Stimulated activated CD8-positive, alpha-beta memory T cell treated with anti-CD3 and anti-CD28 coated beads, Interleukin-15, amount 100 ng/mL, for 4 hours (primary cell): ENCODE results near the gene PXDN.

ENCODE experiments used
- DNase-seq, 2 donors: peaks; one replicate each; pipeline ENCODE4 v3.0.0-alpha.2; 2020; ENCODE audit warnings: low read depth in 2 of 2

PXDN gene

DNA sequence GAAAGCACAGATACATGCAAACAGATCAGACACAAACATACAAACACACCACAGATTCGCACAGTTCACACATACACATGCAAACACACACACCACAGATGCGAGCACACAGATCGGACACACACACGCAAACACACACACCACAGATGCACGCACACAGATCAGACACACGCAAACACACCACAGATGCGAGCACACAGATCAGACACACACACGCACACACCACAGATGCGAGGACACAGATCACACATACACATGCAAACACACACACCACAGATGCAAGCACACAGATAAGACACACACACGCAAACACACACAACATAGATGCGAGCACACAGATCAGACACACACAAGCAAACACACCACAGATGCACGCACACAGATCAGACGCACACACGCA lies 149.0 kb downstream of the PXDN start:
- DNase-seq = no peak

DNA sequence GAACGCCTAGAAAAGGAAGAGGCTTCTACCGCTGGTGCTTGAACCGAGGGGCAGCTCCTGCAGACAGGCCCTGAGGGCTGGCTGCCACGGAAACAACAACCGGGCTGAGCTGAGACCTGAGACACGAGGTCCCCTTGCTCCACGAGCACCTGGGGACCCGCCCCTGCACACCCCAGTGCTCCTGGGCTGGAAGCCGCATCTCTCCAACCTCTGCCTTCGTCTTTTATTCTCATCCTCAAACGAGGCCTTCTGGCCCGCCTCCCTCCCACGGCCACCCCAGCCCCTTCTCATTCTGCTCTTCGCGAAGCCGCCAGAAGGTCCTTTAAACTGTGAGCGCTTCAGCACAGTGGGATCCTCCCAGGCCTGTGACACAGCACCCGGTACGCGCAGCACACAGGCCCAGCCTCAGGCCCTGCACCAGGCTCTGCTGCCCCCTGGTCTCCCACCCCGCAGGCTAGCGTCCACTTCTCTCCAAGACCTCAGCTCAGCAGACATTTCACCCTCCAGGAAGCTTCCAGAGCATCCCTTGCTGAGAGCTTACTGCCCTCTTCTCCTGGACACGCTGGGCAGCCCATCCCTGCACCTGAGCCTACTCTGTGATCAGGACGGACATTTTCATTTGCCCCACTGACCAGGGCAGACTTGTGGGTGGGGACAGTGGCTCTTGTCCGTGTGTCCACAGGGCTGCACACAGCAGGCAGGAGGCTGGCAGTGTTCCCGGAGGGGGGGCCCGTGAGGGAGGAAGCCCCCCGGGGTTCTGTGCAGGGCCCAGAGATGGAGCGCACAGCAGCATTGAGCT lies 149.7 kb downstream of the PXDN start:
- DNase-seq = no peak

DNA sequence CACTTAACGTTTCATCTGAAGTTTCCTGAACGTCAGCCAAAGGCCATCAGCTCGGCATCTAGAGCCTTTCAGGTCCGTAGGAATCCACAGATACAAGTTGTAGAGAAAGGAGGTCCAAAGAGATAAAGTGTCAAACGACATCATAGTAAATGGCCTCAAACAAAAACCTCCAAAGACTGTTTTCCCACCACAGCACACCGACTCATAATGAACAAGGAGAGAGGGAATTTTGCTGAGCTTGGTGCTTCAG lies 150.3 kb downstream of the PXDN start:
- no peak for DNase-seq

DNA sequence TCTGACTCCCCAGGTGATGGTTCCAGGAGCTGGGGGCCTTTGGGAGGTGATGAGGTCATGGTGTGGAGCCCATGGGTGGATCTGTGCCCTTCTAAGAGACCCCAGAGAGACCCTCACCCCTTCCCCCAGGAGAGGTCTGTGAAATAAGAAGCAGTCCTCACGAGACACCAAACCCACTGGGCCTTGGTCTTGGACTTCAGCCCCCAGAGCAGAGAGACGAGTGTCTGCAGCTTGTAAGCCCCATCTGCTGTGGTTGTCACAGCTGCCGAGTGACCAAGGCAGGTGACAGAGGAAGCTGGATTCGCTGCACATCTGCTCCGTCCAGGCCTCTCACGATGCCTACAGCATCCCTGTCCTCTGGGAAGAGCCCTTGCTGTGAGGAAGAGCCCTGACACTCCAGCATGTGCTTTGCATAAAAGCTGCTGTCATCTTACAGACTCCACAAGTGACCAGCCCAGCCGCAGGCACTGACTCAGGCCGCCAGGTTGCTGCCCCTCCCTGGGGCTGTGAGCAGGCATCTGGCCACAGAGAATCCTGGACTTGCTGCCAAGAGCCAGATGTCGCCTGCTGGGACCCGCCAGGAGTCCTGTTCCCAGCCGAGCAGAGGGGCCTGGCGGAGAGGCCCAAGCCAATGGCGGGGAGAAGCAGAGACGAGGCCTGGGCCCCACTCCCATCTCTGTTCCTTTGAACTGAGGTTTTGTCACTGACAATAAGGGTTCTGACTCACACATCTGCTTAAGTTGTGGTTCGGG lies 150.8 kb downstream of the PXDN start:
- DNase-seq = no peak

DNA sequence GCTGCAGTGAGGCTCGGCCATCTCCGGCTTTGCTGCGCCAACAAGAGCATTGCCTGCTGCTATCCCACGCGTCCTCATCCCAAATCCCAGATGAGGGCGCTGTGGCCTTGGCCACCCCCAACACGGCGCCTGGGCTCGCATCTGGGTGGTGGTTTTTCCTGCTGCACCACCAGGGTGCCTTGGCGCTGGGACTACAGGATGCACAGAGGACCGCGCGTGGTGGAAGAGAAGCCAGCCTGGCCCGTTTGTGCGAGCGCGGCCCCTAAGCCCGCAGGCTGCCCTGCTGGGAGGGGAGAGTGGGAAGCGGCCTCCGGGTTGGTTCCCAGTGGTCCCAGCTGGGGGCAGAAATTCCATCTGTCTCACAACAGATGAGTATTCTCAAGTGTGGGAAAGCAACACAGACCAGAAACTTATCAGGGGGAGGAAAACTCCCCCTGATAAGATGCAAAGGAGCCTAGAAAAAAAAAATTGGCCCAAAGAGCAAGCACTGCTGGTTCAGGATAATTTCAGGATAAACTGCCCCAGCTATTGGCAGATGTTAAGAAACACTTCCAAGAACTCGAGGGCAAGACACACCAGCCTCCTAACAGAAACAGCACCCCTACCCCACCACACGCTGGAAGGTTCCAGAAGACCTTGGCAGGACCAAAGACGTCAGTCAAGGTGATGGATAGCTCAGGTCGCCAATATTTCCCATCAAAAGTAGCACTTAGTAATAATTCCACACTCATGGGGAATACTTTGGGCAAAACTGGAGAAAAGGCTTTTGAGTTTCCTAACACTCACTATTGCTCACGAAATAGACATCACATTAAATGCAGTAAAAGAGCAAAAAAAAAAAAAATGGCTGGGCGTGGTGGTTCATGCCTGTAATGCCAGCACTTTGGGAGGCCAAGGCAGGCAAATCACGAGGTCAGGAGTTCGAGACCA lies 152.1 kb downstream of the PXDN start:
- DNase-seq = no peak

DNA sequence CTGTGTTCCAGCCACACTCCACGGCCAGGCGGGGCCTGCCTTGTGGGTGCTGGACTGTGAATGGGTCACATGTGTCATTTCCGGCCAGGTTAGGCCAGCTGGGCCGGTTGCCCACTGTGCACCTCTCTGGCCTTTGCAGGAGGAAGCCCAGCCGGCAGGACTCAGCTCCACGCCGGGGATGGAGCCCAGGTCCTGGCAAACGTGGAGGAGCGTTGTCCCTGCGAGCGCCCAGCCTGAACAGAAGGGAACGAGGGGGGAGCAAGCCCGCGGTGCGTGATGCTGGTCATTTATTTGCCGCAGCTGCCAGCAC lies 152.9 kb downstream of the PXDN start:
- no peak for DNase-seq

DNA sequence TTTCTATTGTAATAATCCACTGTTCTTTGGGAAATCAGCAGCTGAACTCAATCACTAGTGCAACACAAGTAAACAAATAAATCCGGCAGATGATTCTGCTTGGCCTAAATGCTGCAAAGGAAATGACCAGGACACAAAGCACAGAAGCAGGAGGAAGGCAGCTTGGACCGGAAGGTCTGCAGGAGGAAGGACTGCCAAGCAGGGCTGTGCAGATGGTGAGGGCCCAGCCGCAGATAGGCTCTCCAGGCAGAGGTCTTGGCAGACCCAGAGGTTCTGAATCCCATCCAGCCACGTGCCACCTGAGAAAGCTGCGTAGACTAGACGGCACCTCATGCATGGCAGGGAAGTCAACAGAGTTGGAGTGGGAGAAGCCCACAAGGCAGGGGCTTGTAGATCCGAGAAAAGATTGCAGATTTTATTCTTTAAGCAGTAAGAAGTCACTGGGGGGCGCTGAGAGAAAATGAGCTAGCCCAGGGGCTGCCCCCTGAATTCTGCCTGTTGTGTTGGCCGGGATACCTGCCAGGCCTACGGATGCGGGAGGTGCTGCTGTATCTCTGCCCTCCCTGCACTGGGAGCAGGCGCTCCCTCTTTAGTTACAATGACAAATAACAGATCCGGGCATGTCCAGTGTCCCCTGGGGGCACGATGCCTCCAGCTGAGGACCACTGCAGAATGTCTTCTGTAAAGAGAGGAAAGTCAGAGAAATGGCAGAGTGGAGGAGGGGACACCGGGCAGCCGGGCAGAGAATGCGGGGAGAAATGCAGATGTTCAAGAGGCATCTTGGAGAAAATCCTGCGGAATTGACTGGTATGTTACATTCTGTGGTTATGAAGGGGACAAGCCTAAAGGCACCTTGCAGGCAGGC lies 153.5 kb downstream of the PXDN start:
- DNase-seq = no peak

DNA sequence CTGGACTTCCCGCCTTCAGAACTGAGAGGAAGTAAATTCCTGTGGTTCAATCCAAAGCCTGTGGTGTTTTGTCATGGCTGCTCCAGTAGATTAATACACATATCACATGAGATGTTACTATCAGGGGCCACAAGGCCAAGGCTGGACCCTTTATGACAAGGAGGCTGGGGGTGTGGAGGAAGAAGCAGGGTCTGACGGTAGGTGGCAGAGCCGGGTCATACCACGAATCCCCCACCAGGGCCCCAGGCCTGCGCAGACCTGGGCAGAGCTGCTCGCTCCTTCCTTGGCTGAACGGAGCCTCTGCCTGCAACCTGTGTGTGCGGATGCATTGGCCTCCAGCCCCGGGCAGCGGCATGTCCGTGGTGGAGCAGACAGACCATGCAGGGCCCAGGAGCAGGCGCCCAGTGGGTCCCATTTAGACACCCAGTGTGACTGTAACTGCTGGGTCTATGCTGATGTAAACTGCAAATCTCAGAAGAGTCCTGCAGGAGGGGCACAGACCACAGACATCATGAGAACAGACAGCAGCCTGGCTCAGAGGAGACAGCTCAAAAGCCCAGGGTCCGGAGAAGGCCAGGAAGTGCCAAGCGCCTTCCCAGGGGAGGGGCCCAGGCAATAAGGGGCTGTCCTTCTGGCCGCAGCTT lies 155.2 kb downstream of the PXDN start:
- no peak for DNase-seq

DNA sequence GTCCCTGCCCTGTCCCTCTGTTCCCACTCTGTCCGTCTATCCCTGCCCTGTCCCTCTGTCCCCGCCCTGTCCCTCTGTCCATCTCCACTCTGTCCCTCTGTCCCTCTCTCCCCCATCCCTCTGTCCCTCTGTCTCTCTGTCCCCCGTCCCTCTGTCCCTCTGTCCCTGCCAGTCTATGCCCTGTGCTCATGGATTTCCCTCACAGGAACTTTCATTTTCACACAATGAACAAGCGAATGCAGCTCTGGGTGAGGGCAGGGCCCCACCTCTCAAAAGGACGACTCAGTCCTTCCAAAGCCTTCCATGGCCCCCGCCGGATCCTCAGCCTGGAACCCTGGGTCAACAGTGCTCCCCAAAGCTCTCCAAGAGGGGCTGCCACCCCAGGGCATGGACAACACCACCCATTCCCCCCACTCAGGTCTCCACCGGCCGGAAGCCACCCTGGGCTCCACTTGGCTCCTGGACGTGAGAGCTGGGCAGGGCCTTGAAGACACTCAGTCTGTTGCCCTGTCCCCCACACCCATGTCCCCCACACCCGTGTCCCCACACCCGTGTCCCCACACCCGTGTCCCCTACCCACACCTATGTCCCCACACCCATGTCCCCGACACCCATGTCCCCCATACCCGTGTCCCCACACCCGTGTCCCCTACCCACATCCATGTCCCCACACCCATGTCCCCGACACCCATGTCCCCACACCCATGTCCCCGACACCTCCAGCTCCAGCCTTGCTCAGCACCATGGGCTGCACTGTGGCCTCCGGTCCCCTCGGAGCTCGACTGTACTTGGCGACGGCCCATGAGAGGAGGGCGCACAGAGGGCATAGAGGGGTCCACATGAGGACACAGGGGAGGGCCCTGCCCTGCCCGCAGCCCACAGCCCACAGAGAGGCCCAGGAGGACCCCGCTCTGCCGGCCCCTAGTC lies 156.0 kb downstream of the PXDN start:
- no peak for DNase-seq

DNA sequence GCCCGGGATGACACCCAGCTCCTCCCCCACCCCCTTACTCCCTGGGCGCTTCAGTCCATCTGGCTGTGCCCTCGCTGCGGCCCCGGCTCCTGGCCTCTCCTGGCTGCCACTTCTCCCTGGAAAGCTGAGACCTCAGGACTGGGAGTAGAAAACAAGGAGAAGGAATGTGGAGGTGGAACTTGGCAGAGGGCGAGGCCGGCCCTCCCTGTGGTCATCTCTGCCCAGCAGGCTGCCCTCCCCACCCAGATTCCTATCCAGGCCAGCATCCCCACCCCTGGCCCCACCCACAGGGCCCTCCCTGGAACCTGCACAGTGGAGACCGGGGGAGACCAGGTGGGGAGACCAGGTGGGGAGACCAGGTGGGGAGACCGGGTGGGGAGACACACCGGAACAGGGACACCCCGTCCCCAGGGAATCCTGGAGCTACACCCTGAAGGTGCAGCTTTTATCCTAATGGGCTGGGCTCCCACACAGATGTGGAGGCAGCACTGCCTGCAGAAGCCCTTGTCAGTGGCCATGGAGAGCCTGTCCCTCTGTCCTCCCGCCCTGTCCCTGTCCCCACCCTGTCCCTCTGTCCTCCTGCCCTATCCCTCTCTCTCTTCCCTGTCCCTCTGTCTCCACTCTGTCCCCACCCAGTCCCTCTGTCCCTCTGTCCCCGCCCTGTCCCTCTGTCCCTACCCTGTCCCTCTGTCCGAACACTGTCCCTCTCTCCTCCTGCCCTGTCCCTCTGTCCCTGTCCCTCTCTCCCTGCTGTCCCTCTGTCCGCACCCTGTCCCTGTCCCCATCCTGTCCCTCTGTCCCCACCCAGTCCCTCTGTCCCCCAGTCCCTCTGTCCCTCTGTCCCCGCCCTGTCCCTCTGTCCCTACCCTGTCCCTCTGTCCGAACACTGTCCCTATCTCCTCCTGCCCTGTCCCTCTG lies 157.1 kb downstream of the PXDN start:
- DNase-seq = no peak

DNA sequence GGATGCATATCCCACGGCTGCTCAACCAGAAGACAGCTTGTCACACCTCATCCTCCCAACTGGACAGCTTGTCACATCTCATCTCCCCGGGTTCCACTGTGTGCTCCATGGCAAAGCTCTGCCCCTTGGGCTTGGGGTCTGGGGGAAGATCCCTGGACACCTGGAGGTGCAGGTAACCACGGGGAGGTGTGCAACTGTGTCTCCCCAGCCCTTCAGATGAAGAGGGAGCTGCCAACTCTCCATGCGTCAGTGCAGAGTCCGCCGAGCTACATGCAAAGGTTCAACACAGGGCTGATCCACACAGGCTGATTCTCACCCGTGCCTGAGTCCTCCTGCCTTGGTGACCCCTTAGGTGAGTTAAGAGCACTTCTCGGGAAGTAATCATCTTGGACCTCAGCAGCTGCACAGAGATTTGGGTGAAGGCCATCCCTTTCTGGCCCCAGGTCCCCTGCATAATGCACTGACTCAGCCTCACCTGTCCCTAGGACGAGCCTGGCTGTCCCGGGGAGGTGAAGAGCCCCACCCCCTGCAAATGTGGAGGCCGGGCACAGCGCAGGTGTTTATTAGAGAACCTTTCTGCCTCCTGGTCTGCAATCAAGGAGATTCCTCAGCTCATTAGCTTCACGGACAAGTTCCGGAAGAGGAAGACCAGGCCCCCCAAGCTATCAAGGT lies 157.9 kb downstream of the PXDN start:
- no peak for DNase-seq

DNA sequence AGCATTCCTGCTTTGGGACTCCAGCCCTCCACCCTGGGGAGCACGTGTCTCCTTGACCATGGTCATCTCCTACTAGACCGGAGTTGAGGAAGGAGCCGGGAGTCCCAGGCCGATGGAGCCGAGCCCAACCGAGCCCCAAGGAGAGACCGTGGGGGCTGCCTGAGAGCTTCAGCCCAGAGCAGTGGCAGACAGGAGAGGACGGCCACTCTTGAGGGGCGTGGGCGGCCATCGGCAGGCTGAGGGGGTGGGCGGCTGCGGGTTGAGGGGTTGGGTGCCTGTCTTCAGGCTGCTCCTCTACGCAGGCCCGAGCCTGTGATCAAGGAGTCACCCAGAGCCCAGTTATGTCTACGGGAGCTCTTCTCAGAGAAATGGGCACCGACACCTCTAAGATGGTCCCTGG lies 158.7 kb downstream of the PXDN start:
- DNase-seq = no peak

DNA sequence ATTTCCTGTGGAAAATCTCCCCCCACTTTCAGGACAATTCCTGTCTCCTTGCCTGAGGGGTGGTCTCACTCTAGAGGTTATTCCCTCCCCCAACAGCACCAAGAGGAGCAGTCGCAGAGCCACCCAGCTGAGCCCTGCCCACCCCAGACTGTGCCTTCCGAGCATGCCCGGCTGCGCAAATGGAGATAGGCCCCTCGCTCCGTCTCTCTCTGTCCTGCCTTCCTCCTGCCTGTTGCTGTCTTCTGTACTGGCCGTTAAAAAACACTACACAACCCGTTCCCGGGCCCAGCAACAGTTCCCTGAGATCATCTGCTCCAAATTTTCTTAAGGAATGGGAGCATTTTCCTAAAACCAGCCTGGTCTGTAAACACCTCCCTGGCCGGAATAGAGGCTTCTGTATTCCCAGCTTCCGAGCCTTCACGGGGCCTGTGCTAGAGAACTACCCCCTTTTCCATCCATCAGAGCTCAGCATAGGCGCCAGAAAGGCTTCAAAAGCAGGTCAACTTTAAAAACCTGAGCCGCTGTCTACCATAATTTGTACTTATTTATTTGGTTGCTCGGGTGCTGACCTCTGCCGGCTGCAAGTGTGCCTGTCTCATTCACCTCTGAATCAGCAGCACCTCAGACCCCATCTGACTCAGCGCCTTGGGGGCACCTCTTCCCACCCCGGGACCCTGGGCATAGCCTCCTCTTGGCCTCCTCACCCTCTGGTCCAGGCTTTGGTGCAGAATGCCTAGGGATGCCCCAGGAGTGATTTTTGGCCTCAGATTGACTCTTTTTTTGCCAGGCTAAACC lies 159.4 kb downstream of the PXDN start:
- no peak for DNase-seq

DNA sequence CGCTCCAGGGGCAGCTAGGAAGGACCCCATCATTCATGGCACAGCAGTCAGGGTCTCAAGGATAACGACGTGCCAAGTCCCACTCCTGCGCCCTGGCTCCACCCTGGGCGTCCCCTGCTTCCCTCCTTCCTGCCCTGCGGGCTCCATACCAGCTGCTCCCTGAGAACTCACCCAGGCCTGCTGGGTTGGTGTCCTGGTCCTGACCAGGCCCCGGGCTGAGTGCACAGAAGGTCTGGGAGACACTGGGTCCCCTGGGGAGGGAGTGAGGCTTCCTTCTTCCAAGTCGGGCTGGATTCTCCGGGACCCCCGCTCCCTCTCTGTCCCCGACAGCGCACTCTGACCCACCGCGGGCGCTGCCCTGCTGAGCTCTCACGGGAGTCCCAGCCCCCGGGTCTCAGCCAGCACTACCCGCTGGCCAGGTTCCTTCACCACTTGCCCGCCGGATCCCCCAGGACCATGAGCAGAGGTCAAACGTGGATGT lies 160.2 kb downstream of the PXDN start:
- DNase-seq = no peak

DNA sequence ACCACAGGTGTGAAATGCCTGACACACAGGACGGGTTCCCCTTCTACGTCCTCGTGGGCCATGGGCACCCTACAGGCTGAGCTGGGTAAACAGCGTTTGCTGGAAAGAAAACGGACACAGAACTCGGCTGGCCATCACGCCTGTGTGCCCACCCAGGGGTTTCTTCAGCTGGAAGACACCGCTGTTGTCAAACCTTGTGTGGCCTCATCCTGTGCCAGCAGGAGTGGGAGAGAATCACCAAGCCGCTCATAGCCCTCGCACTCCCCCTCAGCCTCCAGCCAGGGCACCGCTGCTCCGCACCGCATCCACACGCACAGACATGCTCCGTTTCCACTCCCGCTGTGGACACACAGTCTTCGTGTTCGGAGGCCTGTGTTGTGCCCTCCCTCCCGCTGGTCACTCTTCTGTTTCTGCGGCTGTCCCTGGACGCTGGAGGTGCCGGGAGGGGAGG lies 161.4 kb downstream of the PXDN start:
- DNase-seq = no peak

DNA sequence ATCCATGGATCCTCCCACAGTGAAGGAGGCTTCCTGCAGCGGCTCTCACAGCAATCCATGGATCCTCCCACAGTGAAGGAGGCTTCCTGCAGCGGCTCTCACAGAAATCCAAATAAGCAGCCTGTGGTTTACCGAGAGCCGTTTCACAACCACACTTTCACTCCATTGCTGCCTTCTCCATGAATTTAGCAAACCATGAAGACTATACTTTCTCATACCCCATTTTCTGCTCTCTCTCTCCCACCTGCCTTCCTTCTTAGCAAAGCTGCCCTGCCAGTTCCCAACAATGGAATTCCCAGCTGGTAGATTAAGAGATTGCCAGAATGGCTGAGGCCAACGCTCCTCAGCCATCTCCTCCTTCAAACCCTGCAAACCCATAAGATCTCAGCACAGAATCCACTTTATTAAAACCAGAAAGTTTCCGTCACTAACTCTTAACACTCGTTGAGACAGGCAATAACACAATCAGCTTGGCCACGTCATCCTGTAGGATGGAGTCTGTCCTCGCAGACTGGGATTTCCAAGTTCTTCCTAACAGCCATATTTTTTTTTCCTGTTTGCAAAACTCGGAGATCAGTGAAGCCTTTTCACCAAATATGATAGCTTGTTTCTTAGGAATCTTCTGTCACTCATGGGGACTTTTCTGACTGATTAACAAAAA lies 162.2 kb downstream of the PXDN start:
- DNase-seq = no peak
